ENCODE measurements around the gene LDB3.

LDB3 gene

GRCh38 chr10:86670290-86670811, 2.0 kb downstream of the LDB3 start:
- Mint-ChIP-seq H3K4me3 (no peak overlapping the region), H3K27ac (no peak overlapping the region), H3K9me3 (no peaks in the 10 kb centered on the region), H3K4me1 (no peaks in the 10 kb centered on the region), H3K36me3 (no peaks in the 10 kb centered on the region), H3K27me3 (no peaks in the 10 kb centered on the region)

- H3K27ac Mint-ChIP-seq = no peak overlapping the region
- no peak overlapping the region for H3K4me3 Mint-ChIP-seq
- H3K27me3 Mint-ChIP-seq = no peaks in the 10 kb centered on the region
- no peaks in the 10 kb centered on the region for H3K36me3 Mint-ChIP-seq
- no peaks in the 10 kb centered on the region for H3K9me3 Mint-ChIP-seq
- no peaks in the 10 kb centered on the region for H3K4me1 Mint-ChIP-seq
These were observed 2.6 kb downstream of the LDB3 start for GRCh38 chr10:86670876-86671275.

GRCh38 chr10:86671419-86671818, 3.1 kb downstream of the LDB3 start:
- no peak overlapping the region for H3K4me3 Mint-ChIP-seq
- no peaks in the 10 kb centered on the region for H3K36me3 Mint-ChIP-seq
- H3K9me3 Mint-ChIP-seq = no peaks in the 10 kb centered on the region
- no peak overlapping the region for H3K27ac Mint-ChIP-seq
- H3K4me1 Mint-ChIP-seq = no peaks in the 10 kb centered on the region
- H3K27me3 Mint-ChIP-seq = no peaks in the 10 kb centered on the region

GRCh38 chr10:86671985-86672710, 3.8 kb downstream of the LDB3 start:
- no peaks in the 10 kb centered on the region for H3K9me3 Mint-ChIP-seq
- H3K36me3 Mint-ChIP-seq = no peaks in the 10 kb centered on the region
- no peaks in the 10 kb centered on the region for H3K4me1 Mint-ChIP-seq
- no peaks in the 10 kb centered on the region for H3K27me3 Mint-ChIP-seq
- no peak overlapping the region for H3K27ac Mint-ChIP-seq
- H3K4me3 Mint-ChIP-seq = no peak overlapping the region

- H3K27ac Mint-ChIP-seq = no peak overlapping the region
These were observed 5.0 kb downstream of the LDB3 start for GRCh38 chr10:86673216-86673826.

GRCh38 chr10:86673827-86674581, 5.7 kb downstream of the LDB3 start:
- peak overlapping the region; percentile 35 for H3K27ac Mint-ChIP-seq
- H3K36me3 Mint-ChIP-seq = no peaks in the 10 kb centered on the region
- H3K4me3 Mint-ChIP-seq = no peak overlapping the region
- H3K9me3 Mint-ChIP-seq = no peaks in the 10 kb centered on the region
- H3K4me1 Mint-ChIP-seq = no peaks in the 10 kb centered on the region
- H3K27me3 Mint-ChIP-seq = no peaks in the 10 kb centered on the region

More at GRCh38 chr10:86673216-86673826, 5.0 kb downstream of the LDB3 start:
- Mint-ChIP-seq H3K27me3 (no peaks in the 10 kb centered on the region), H3K36me3 (no peaks in the 10 kb centered on the region), H3K4me1 (no peaks in the 10 kb centered on the region), H3K9me3 (no peaks in the 10 kb centered on the region), H3K4me3 (no peak overlapping the region)

- H3K4me1 Mint-ChIP-seq = no peaks in the 10 kb centered on the region
- no peak overlapping the region for H3K27ac Mint-ChIP-seq
- no peaks in the 10 kb centered on the region for H3K27me3 Mint-ChIP-seq
- no peaks in the 10 kb centered on the region for H3K9me3 Mint-ChIP-seq
- no peaks in the 10 kb centered on the region for H3K36me3 Mint-ChIP-seq
- H3K4me3 Mint-ChIP-seq = no peak overlapping the region
These were observed 6.6 kb downstream of the LDB3 start for GRCh38 chr10:86674912-86675311.

- Mint-ChIP-seq H3K4me1 (no peaks in the 10 kb centered on the region), H3K9me3 (no peaks in the 10 kb centered on the region), H3K27me3 (no peaks in the 10 kb centered on the region), H3K36me3 (no peaks in the 10 kb centered on the region), H3K27ac (no peak overlapping the region), H3K4me3 (no peak overlapping the region)
These were observed 9.1 kb downstream of the LDB3 start for GRCh38 chr10:86677374-86677773.

GRCh38 chr10:86678999-86679792, 10.9 kb downstream of the LDB3 start:
- Mint-ChIP-seq H3K27ac (no peak overlapping the region), H3K9me3 (no peaks in the 10 kb centered on the region), H3K4me1 (no peaks in the 10 kb centered on the region), H3K36me3 (no peaks in the 10 kb centered on the region), H3K27me3 (no peaks in the 10 kb centered on the region), H3K4me3 (no peak overlapping the region)

- no peak overlapping the region for H3K4me3 Mint-ChIP-seq
- H3K27ac Mint-ChIP-seq = no peak overlapping the region
- H3K27me3 Mint-ChIP-seq = no peaks in the 10 kb centered on the region
- no peaks in the 10 kb centered on the region for H3K4me1 Mint-ChIP-seq
- H3K9me3 Mint-ChIP-seq = no peaks in the 10 kb centered on the region
- H3K36me3 Mint-ChIP-seq = no peaks in the 10 kb centered on the region
These were observed 12.7 kb downstream of the LDB3 start for GRCh38 chr10:86681047-86681446.

- no peaks in the 10 kb centered on the region for H3K36me3 Mint-ChIP-seq
- H3K4me3 Mint-ChIP-seq = no peak overlapping the region
- H3K4me1 Mint-ChIP-seq = no peaks in the 10 kb centered on the region
- H3K9me3 Mint-ChIP-seq = no peaks in the 10 kb centered on the region
- H3K27ac Mint-ChIP-seq = no peak overlapping the region
- H3K27me3 Mint-ChIP-seq = no peaks in the 10 kb centered on the region
These were observed 13.5 kb downstream of the LDB3 start for GRCh38 chr10:86681722-86682386.

GRCh38 chr10:86682675-86683074, 14.4 kb downstream of the LDB3 start:
- Mint-ChIP-seq H3K27me3 (no peaks in the 10 kb centered on the region), H3K36me3 (no peaks in the 10 kb centered on the region), H3K9me3 (no peaks in the 10 kb centered on the region), H3K4me3 (no peak overlapping the region), H3K4me1 (no peaks in the 10 kb centered on the region), H3K27ac (no peak overlapping the region)

- Mint-ChIP-seq H3K9me3 (no peaks in the 10 kb centered on the region), H3K4me3 (no peak overlapping the region), H3K27me3 (no peaks in the 10 kb centered on the region), H3K4me1 (peaks cover 7% of the 10 kb centered on the region), H3K27ac (no peak overlapping the region), H3K36me3 (no peaks in the 10 kb centered on the region)
These were observed 16.2 kb downstream of the LDB3 start for GRCh38 chr10:86684331-86685097.

GRCh38 chr10:86685416-86685815, 17.1 kb downstream of the LDB3 start:
- no peak overlapping the region for H3K27ac Mint-ChIP-seq
- H3K9me3 Mint-ChIP-seq = no peaks in the 10 kb centered on the region
- H3K4me1 Mint-ChIP-seq = peaks cover 7% of the 10 kb centered on the region
- no peak overlapping the region for H3K4me3 Mint-ChIP-seq
- no peaks in the 10 kb centered on the region for H3K36me3 Mint-ChIP-seq
- no peaks in the 10 kb centered on the region for H3K27me3 Mint-ChIP-seq

Data from activated naive CD4-positive, alpha-beta T cell treated with anti-CD3 and anti-CD28 coated beads, Interleukin-2, amount 50 U/mL, for 24 hours (primary cell).